OCI-LY1 (cell line): ENCODE results near the gene RAI2.

Experiments used
- CTCF ChIP-seq: fragments of 200-600 bp; sonication (generic), shearing (Covaris generic); IDR thresholded peaks from 2 replicates; pipeline ENCODE4 v1.5.1; 2017; ENCODE audit warnings: mild to moderate bottlenecking, antibody characterized with exemption, low read length, moderate library complexity, mixed read lengths
- EZH2 ChIP-seq: fragments of 200-600 bp; sonication (generic), shearing (Covaris generic); IDR thresholded peaks from 2 replicates; pipeline ENCODE4 v1.8.0; 2017; ENCODE audit warnings: borderline replicate concordance, mixed run types, mild to moderate bottlenecking, antibody characterized with exemption, low read length, moderate library complexity, mixed read lengths

DNA sequence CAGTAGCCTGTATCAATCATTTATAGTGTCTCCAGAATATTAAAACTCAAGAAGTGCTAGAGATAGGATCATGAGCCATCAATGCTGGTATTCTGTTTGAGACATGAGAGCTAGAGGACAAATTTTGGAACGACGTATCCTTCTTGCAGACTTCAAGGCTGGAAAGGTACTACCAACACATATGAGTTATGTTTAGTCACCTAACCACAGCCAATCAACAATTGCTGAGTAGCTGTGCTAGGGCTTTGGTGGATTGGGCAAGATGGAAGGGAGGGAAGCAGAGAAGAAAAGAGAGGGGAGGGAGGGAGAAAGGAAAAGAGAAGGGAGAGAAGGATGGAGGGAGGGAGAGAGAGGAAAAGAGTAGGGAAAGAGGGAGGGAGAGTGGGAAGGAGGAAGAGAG is 21.6 kb upstream of the RAI2 start:
- TF ChIP-seq CTCF (no peak), EZH2 (no peak)
